Nephron progenitor cell (in vitro differentiated cells): ENCODE measurements around the gene TMPRSS3.
A peak's percentile ranks its signal among the peaks of the same experiment; 100 is the strongest.

ENCODE experiments used
- DNase-seq: peaks from one replicate; pipeline ENCODE4 v3.0.0; 2021
- H3K27ac Mint-ChIP-seq: 2 replicates; pipeline ENCODE4 v1.8.0; 2021; ENCODE audit warnings: mild to moderate bottlenecking, moderate library complexity, mixed read lengths
- H3K27me3 Mint-ChIP-seq: 2 replicates; pipeline ENCODE4 v1.8.0; 2021; ENCODE audit warnings: mild to moderate bottlenecking, low read depth, mixed read lengths; ENCODE audit not compliant: poor library complexity
- H3K36me3 Mint-ChIP-seq: 2 replicates; pipeline ENCODE4 v1.8.0; 2021; ENCODE audit warnings: low read depth, mixed read lengths
- H3K4me1 Mint-ChIP-seq: 2 replicates; pipeline ENCODE4 v1.8.0; 2021; ENCODE audit warnings: mixed read lengths
- H3K4me3 Mint-ChIP-seq: 2 replicates; pipeline ENCODE4 v1.8.0; 2021; ENCODE audit warnings: mild to moderate bottlenecking, moderate library complexity, mixed read lengths
- H3K9me3 Mint-ChIP-seq: 2 replicates; pipeline ENCODE4 v1.8.0; 2021; ENCODE audit warnings: mild to moderate bottlenecking, moderate library complexity, mixed read lengths
- TF ChIP-seq, protein P1 (sequence below): fragments of 200-600 bp; sonication (generic); IDR thresholded peaks from 2 replicates; pipeline ENCODE4 v1.5.0; 2021; ENCODE audit warnings: antibody characterized with exemption

Gene TMPRSS3

DNA sequence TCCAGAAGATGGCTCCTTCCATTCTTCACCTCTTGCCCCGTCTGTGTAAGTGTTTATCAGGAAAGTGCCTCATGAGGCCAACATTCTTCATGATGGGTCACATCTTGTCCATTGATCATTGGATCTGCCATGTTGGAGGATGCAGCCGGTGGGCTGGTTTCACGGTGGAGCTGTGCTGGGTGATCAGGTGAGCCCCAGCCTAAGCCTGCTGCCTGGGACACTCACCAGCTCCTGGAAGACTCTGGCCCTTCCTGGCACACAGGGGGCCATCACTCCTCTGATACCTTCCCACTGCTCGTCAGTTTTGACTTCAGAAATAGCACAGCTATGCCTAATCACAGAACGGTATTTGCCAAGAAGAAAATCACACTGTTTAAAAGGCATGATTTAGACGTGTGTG is 46.1 kb upstream of the TMPRSS3 start:
- Mint-ChIP-seq H3K27ac (no peak overlapping the region), H3K36me3 (no peaks in the 10 kb centered on the region), H3K4me1 (no peaks in the 10 kb centered on the region), H3K4me3 (no peak overlapping the region), H3K9me3 (no peaks in the 10 kb centered on the region), H3K27me3 (peaks cover 14% of the 10 kb centered on the region)
- no peak for DNase-seq
- TF ChIP-seq, protein P1, sequence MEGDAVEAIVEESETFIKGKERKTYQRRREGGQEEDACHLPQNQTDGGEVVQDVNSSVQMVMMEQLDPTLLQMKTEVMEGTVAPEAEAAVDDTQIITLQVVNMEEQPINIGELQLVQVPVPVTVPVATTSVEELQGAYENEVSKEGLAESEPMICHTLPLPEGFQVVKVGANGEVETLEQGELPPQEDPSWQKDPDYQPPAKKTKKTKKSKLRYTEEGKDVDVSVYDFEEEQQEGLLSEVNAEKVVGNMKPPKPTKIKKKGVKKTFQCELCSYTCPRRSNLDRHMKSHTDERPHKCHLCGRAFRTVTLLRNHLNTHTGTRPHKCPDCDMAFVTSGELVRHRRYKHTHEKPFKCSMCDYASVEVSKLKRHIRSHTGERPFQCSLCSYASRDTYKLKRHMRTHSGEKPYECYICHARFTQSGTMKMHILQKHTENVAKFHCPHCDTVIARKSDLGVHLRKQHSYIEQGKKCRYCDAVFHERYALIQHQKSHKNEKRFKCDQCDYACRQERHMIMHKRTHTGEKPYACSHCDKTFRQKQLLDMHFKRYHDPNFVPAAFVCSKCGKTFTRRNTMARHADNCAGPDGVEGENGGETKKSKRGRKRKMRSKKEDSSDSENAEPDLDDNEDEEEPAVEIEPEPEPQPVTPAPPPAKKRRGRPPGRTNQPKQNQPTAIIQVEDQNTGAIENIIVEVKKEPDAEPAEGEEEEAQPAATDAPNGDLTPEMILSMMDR = no peak

DNA sequence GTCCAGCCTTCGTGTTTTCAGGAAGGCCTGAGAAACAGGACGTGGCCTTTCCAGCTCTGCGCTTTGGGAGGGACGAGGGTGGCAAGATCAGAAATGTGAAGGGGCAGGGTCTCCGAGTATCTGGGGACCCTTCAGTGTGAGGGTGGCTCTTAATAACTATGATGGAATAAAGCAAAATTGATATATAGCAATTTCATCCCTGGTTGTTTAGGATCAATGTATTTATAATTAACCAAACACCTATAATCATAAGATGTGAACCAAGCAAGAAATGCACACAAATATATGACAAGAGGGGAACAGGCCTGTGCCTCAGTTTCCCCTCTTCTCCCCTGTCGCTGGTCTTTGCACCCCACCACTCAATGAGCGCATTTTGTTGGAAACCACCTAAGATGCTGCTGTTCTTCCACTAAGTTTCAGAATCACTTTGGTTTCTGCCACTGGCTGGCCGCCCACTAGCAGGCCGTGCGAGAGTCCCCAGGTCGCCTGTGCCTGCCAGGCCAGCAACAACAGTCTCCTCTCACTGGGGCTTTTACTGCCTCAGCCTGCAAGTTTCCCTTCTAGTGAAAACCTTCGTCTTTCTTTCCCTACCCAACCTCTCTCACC is 44.4 kb upstream of the TMPRSS3 start:
- H3K27ac Mint-ChIP-seq = no peak overlapping the region
- peaks cover 16% of the 10 kb centered on the region for H3K27me3 Mint-ChIP-seq
- H3K4me1 Mint-ChIP-seq = no peaks in the 10 kb centered on the region
- TF ChIP-seq, protein P1 = no peak
- no peak for DNase-seq
- H3K36me3 Mint-ChIP-seq = no peaks in the 10 kb centered on the region
- H3K4me3 Mint-ChIP-seq = no peak overlapping the region
- no peaks in the 10 kb centered on the region for H3K9me3 Mint-ChIP-seq

DNA sequence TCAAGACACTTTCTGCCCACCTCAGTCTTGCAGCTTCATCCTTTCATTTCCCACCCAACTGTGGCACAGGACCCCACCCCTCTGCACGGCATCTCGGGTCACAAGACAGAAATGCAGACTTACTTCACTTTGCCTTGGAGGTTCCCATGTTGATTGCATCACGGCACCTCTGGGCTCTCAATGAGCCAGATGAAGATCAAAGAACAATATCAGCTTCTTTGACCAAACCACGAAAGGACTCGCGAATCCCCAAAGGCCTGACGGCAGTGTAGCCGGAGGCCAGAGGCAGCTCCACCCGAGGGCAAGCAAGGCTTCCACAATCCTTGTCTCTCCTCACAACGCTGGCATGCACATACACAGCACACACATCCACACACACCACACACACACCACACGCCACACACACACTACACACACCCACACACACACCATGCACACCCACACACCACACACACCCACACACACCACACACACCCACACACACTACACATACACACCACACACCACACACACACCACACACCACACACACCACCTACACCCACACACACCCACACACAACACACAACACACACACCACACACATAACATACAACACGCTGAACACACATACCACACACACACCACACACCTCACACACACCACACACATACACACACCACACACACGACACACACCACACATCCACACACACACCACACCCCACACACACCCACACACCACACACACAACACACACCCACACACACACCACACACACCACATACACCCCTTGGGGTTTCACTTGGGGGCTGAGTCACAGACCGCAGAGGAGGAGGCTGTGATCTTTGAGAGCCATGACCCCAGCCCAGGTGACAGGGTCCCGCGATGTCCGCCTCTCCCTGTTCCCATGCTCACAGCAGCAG is 43.7 kb upstream of the TMPRSS3 start:
- Mint-ChIP-seq H3K4me1 (no peaks in the 10 kb centered on the region), H3K27me3 (peaks cover 19% of the 10 kb centered on the region), H3K4me3 (no peak overlapping the region), H3K36me3 (no peaks in the 10 kb centered on the region), H3K9me3 (no peaks in the 10 kb centered on the region), H3K27ac (no peak overlapping the region)
- no peak for DNase-seq
- TF ChIP-seq, protein P1 = no peak

DNA sequence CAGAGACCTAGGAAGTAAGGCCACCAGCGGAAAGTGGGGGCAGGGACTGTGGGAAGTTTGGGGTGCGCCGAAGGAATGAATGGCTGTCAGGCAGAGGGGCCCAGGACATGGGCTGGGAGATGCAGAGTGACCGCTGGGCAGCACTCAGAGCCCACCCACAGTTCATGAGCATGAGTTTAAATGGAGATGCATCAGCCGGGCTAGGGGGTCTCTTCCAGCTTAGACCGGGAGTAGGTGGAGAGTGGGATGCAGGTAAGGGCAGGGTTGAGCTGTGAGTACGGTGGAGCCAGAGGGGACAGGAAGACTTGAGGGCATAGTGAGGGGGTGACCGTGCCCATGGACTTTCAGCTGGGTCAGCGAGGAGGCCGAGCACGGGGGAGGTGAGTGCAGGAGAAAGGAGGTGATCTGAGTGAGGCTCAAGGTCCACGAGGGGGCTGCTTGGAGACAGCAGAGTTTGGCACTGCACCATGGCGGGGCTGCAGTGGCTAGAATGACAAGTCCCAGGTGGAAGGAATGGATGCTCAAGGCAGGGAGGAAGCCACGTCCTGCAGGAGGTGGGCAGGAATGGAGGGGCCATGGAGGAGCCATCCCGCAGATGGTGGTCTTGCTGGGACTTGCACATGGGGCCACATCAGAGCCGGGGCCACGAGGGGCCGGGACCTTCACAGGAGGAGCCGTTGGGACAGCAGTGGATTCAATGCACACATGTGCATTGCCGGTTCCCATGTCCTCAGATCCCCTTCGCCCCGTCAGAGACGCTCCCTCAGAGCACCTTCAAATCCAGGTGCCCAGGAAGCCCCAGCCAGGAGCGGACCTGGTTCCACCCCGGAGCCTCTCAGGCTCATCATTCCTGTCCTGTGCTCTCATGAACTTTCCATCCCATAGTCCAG is 42.7 kb upstream of the TMPRSS3 start:
- DNase-seq = no peak
- Mint-ChIP-seq H3K4me3 (no peak overlapping the region), H3K27me3 (peaks cover 22% of the 10 kb centered on the region), H3K9me3 (peaks cover under 1% of the 10 kb centered on the region), H3K4me1 (no peaks in the 10 kb centered on the region), H3K27ac (no peak overlapping the region), H3K36me3 (no peaks in the 10 kb centered on the region)
- TF ChIP-seq, protein P1 = no peak

DNA sequence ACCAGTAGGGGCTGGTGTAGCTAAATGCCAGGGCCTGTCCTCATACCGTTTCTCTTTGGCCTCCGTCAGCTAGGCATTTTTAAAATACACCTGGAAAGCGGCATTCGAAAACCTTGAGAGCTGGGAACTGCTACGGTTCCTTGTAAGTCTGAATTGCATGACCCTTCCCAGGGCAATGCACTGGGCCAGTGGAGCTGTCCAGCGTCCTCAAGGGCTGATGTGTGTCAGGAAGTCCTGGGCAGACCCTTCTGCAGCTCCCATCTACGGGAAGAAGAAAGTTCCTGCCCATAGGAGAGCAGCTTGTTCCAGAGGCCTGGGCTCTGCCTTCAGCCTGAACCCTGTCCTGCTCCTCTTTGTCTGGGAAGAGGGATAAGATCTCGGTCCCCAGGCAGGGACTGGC is 41.9 kb upstream of the TMPRSS3 start:
- Mint-ChIP-seq H3K4me3 (no peak overlapping the region), H3K27ac (no peak overlapping the region), H3K4me1 (no peaks in the 10 kb centered on the region), H3K27me3 (peaks cover 24% of the 10 kb centered on the region), H3K36me3 (no peaks in the 10 kb centered on the region), H3K9me3 (peaks cover 5% of the 10 kb centered on the region)
- TF ChIP-seq, protein P1 = no peak
- peak; percentile 65 for DNase-seq
